Inflammatory macrophage treated with lipopolysaccharide for 4 hours (primary cell): ENCODE data around the gene BAG1.

Experiments
- DNase-seq: peaks from one replicate; pipeline ENCODE4 v3.0.0-alpha.2; 2020

Gene BAG1

DNA sequence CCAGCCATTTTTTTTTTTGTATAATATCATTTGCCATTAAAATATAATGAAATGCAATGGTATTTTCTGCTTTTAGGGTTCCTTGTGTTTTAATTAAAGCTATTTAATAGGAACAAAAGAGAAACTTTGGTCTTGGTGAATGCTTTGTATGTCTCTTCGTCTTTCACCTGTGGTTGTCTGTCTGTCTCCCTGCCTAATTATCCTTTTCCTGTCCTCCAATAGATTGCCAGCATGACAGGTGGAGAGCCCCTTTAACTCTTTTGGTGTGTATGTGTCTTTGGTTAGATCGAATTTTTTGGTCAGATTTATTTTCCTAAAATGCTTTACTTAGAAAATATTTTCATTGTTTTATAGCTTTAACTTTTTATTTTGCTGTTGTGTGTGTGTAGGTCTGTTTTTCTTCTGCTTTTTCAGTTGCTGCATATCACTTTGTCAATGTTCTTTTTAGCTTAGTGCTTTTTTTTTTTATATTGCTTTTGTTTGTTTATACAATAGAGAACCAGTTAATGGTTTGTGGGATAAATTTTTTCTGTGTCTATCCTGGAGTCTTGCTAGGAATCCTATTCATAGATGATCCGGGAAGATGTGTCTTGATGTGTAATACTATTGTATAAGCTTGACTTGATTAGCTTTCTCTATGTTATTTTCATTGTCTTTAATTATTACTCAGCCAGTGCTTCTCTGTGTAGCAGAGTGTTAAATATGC, 8.9 kb upstream of the BAG1 start:
- DNase-seq: no peak

DNA sequence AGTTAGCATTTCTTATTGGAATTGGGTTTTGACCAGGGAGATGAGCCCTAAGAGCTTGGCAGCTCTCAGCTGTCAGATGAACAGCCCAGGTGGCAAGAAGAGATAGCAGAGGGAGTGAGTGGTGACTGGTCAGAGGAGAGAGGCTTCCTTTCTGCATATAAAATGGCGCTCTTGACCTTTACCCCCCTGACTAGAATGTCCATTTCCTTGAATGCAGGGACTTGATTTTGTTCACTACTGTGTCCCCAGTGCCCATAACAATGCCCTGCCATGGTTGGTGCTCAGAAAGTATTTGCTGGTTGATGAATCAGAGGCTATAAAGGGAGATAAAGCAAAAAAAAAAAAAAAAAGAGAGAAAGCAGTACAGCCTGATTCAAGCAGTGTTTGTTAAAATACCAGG, 7.6 kb upstream of the BAG1 start:
- DNase-seq: no peak

DNA sequence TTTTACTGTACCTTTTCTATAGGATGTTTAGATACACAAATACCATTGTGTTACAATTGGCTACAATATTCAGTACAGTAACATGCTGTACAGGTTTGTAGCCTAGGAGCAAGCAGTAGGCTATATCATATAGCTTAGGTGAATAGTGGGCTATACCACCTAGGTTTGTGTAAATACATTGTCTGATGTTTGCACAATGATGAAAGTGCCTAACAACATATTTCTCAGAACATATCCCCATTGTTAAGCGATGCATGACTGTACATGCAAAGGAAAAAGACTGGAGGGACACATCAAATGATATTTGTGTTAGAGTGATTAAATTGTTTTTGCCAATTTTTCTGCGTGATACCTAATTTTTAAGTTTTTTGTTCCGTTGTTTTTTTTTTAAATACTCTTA, 5.6 kb upstream of the BAG1 start:
- DNase-seq: no peak

DNA sequence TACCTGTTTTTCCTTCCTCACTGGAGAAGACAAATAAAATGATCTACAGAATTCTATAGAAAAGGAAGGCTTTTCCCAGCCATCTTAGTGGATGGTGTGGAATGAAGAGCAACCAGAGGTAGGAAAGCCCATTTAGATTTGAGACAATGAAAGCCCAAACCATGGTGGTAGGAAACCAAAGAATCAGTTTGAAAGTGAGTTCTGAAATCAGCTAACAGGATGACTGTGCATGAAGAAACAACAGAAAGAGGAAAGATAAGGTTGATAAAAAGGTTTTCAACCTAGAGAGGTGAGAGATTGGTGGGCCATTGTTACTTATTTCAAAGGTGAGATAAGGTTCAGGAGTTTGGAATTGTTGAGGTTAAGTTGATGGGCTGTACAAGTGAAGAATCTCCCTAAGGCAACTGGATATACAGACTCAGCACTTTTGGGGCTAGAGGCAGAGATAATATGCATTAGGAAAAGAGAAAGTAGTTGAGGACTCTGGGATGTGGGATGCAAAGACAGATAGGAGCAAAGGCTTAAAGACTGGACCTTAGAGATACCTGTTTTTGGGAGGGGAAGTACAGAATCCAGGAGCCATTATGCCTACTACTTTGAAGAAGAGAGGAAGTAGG, 2.8 kb upstream of the BAG1 start:
- no peak for DNase-seq

DNA sequence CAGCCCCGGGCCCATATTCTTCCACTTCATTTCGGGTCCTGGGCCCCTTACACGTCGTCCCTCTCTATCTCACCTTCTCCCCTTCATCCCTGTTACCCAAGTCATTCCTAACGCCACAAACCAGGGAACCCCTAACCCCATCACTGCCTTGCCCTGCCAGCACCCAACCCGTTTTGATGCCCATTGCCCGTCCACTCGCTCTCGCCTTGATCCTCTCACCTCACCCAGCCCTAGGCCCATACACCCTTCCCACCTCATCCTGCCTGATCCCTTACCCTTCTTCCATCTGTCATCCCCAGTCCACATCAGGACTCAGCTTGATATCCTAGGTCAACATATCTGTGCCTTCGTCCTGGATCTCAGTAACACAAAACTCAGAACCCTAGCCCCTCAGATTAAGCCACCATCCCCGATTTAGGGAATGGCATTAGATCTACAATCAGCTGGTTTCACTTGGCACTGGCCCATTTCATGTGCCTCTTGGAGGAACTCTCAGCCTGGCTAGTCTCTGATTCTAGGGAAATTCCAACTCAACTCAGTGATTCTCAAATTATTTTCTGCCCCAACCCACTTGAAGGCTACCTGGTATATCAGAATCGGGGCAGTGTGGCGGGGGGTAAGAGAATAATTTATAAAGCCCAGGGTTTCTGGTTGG, 830 bp upstream of the BAG1 start:
- peak; percentile 70 for DNase-seq

DNA sequence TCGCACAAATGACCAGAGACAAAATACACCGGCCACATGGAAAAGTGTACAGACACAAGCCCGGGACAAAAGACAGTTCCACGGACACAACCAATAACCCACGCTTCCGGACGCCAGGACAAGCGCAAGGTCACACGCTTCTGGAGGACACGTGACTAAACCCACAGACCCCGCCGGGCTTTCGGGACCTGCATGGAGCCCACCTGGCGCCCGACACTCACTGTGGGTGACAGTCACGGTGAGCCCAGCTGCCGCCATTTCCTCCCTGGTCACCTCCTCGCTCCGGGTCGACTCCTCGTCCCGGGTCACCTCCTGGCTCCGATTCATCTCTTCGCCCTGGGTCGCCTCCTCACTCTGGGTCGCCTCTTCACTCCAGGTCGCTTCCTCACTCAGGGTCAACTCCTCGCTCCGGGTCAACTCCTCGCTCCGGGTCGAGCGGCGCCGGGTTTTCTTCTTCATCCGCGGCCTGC, 470 bp downstream of the BAG1 start:
- peak; percentile 58 for DNase-seq

DNA sequence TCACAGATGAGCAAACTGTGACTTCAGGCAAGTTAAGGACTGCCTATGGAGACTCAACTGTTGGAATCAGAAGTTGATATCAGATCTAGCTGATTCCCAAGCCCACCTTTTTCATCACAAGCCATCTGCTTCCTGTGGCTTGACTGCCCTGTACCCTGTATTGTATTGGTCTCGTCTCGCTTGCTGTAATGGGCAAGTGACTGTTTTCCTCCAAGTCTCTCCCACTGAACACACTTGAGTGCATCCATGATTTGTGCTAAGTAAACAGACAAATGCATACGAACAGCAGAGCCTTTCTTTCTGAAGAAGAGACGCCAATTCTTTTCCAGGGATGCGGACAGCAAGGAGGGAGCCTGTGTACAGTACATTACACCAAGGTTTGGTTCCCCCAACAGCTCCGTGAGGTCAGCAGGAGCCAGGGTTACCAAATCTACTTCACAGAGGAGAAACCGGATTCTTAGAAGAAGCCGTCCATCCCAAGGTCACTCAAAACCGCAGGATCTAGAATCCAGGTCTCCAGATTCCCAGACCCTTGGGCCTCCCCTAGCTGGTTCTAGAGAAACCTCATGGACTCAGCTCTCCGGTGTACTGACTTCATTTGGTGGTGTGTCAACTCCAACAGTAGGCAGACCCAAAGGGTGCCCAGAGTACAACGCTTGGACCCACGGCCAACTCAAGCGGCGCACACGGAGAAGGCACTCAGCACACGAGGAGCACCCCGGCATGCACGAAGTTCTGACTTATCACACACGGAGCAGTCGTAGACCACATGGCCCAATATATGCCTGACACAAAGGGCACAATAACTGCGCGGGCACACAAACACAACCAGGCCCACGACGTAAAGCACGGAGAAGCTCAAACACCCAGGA, 1.1 kb downstream of the BAG1 start:
- peak; percentile 37 for DNase-seq

DNA sequence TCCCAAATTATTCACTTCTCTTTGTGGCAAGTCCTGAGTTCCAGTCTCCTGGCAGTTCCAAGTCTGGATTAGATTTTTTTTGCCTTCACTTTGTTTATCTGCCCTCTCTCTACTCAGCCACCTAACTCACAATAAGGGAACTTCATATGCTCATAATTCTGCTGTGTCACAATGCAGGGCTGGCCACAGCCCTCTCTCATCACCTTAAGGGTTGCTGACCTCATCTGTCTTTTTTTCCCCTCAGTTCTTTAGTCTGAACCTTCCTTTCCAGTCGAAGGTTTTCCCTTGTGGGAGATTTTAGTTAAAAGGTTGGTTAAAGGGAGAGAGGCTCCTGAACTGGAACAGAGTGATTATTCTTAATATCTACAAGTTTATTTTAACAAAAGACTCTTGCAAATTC, 4.1 kb downstream of the BAG1 start:
- no peak for DNase-seq

DNA sequence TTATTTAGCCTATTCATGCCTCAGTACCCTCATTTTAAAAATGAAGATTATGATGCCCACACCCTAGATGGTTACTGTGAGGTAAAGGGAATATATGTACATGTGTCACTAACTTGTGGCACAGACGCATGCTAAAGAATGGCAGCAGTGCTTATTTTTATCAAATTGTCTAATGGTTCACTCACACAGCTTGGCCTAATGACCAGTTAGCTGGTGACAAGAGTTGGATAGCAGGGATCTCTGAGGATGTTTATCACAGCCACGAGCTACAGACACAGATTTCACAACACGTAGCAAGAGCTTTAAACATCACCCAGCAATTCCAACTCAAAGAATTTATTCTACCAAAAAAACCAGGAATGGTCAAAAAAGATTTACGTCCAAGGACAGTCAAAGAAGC, 7.2 kb downstream of the BAG1 start:
- no peak for DNase-seq

DNA sequence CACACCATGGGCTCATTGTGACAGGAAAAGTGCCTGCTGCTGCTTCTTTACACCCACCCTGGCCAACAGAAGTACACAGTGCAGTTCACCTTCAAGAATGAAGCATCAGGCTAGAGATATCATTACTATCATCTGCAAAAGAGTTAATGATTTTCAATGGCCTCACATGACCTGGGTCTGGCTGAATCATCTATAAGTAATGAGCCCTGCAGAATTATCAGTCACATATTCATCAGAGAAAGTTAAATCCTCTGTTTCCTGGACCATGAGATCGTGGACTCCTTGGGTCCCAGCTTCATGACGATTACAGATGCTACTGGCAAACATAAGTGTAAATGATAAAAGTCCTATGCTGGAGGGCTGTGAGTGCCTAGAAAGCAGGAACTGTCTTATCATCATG, 8.3 kb downstream of the BAG1 start:
- no peak for DNase-seq

DNA sequence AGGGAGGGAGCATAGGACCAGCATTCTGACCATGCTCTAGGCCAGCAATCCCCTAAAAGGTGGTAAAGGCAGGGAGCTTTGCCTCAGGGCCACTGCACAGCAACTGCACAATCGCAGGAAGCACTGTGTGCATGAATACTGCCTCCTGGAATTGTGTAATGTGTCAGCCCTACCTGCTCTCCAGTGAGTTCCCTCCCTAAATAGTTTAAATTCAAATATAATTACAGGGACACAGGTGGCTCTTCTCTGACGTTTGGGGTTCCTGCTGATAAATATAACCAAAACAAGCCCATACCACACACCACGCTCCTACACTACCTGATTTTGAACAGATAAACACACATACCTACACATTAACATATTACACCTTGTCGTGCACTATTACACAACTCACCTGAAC, 9.0 kb downstream of the BAG1 start:
- DNase-seq: no peak

DNA sequence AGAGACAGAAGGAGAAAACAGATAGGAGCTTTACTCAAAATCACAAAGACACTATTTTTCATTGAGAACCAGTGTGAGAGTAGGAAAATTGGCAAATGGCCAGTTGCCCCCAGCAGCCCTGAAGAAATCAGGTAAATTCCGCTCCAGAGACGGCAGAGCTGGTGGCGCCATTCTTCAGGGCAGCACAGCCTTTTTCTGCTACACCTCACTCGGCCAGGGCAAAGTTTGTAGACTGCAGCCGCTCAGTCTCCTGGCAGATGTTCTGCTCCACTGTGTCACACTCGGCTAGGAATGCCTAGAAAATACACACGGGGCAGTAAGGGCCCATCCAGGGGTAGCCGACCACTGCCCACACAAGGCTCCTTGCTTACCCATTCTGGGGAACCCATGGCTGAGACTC, 9.5 kb downstream of the BAG1 start:
- DNase-seq: no peak

DNA sequence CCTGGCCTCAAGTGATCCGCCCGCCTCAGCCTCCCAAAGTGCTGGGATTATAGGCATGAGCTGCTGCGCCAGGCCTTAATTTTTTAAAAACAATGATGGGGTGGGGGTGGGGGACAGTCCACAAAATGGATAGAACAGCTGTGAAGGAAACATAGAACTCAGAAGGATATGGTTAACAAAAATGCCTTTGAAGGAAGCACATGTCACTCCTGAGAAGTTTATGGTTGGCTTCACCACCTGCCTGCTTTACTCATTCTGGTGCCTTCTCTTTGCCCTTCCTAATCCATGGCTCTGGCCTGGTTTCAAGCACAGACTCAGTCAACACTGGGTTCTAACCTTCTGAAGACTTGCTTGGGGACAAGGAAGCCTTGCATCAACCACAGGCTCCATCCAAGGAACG, 10.3 kb downstream of the BAG1 start:
- no peak for DNase-seq

DNA sequence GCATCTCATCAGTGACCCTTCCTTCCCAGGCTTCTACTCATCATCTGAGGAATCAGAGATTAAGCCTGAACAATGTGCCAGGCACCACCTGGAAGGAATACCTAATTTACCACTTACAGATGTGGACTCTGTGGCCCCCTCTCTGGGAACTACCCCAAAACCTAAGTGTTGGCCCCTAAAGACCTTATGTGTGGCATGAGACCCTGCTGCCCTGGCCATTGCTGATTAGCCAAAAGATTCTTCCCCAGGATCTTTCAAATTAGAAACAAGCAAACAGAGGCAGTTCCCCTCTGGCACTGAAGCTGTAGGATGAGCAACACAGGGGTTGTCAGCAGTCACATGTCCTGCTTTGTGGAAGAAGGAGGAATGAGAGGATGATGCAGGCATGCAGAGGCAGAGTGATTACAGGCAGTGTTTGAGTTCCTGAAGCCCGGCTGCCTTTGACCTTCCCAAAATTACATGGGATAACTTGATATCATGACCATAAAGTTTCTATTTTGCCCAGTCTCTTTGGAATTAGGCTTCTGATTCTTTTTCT, 14.0 kb downstream of the BAG1 start:
- DNase-seq: peak; percentile 80

DNA sequence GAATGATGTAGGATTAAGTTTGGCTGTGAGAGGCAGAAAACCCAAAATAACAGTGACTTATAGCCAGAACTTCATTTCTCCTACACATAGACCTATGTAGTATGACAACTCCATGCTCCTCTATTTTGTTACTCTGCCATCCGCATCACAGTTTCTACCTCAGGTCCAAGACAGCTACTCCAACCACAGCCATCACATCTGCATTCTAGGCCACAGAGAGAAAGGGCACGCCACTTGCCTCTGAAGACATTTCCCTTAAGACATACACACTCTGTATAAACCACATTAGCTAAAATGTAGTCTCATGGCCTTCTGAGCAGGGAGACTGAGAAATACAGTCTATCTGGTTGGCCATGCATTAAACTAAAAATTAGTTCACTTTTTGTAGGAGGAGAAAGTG, 14.5 kb downstream of the BAG1 start:
- no peak for DNase-seq

DNA sequence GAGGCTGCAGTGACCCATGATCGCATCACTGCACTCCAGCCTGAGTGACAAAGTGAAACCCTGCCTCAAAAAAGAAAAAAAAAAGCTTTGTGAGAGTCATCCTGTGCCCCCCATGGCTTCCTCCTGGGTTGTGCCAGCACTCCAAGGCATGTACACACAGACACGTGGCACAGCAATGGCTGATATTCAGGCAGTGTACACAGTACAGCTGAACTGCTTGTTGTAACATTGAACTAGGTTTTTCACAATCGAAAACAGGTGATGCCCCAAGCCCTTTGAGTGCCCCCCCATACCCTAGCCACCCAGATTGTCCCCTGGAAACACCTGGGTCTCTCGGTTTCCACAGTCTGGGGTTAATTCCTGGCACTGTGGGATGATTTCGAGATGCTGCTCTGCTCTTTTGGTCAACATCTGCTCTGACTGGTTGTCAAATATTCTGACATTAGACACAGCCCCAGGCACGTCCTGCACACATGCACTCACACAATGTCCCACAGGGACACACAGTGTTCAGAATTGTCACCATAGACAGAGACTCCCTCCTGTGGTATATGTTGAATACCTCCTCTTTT, 15.3 kb downstream of the BAG1 start:
- DNase-seq: no peak

DNA sequence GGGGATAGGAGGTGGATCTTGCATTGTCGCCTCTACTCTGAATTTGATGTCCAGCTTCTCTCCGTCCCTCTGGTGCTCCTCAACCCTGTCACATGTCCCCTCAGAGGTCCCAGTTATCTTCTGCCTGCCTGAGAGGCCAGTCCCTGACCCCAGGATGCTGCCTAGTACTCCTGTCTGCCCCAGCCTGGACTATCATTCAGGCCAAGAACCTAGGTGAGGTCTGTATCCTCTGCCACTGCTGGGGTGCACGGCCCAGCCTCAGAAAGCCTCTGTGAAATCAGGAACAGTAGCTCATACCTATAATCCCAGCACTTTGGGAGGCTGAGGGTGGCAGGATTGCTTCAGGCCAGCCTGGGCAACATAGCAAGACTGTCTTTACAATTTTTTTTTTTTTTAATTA, 15.9 kb downstream of the BAG1 start:
- no peak for DNase-seq

DNA sequence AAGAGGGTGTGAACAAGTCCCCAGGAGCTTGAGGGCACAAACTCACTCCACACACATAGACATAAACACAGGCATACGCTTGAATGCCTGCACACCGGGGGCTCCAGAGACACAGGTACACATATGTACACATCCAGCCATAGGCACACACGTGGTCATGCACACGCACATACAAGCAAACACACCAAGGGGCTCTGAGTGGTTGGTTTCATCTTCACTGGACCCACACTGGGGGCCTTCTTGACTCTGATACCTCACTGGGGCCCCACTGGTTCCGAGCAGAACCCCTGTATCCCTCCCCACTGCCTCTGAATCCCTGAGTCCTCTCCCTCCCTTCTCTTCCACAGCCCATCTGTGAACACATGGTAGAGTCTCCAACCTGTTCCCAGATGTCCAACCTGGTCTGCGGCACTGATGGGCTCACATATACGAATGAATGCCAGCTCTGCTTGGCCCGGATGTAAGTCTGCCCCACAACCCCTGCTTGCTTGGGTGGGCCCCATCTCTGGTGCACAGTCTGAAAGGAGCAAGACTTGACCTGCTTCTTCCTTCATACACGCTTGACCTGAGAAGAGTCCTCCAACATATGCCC, 18.1 kb downstream of the BAG1 start:
- DNase-seq: no peak

DNA sequence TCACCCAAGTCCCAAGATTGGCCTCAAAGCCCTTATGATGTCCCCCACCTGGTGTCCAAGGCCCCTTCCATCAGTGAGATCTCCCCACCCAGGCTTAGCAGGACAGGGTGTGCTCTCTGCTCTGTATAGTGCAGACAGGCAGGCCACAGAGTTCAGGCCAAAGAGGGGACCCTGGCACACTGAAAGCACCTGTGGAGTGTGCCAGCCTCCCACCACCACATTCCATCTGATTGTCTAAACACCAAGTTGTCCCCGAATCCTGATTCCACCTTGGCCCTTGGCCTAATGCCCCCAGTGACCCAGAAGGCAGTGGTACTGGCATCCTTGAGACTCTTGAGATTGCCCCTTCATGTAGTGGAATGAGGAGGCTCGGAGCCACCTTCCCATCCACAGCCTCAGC, 19.2 kb downstream of the BAG1 start:
- DNase-seq: no peak

DNA sequence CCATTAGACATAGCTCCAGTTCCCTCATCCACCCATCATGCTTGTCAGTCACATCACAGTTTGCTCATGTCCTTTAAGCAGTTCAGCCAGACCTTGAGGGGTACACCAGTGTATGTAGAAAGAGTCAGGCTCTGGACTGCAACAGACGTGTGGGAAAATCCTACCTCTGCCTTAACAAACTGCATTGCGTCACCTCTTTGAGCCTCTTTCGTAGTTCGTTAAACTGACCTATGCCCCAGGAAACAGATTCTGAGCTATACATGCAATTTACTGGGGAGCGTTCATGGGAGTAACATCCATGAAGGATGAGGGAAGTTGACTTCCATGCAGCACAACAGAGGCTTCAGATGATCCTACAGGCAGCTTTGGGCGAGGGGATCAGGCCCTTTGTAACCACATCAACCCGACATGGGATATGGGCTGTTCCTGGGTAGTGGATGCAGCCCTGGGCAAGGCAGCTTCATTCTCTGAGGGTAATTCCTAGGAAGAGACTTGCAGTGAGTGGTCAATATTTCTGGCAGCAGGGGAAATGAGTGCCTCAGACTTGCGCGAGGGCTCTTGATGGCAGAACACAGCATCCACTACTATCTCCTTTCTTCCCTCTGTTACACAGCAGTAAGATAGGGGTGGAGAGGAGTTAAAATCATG, 20.2 kb downstream of the BAG1 start:
- DNase-seq: peak; percentile 53

DNA sequence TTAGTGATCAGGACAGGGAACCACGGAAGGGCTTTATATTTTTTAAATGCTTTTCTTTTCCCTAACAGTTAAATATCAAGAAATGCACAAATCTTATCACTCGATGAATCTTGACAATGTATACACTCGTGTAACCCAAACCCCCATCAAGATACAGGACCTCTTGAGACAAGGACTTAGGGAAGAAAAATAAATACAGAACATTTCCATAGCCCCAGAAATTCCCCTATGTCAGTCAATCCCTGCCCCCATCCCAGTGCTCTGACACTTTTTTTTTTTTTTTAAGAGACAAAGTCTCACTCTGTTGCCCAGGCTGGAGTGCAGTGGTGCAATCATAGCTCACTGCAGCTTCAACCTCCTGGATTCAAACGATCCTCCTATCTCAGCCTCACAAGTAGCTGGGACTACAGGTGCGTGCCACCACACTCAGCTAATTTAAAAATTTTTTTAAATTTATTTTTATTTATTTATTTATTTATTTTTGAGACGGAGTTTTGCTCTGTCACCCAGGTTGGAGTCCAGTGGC, 21.8 kb downstream of the BAG1 start:
- DNase-seq: no peak

DNA sequence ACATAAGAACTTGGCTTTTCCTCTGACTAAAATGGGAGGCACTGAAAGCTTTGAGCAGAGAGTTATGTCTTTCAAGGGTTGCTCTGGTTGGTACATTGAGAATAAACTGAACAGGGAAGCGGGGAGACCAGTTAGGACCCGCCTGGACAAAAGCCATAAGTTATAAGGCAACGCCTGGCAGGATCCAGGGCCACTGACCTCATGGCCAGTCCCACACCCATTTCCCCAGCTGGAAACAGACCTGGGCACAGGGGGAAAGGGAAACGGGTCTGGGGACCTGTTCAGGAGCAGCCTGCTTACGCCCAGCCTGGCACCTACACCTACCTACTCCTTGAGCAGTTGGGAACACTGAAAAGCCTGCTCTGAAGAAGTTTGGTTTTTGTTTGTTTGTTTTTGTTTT, 23.2 kb downstream of the BAG1 start:
- DNase-seq: no peak
